ENCODE data around the gene CAD. TPM values are rescaled to one million over a fixed set of nuclear protein-coding genes. Genes with fewer than 3 reads are reported as not detected.

CAD gene
- total and polyA plus RNA-seq, 10 of the 15 experiments (the other 5 are each of a cell fraction or from before 2014, with no cell fraction given), result 7.6 to 119 (median 50.7) TPM

GRCh38 chr2:27270131-27270530 lies 53.0 kb downstream of the CAD start:
- H3K9ac ChIP-seq (ENCODE audit: control insufficient read depth, insufficient read depth, low read length), result no peak overlapping the region
- H3K4me1 ChIP-seq (ENCODE audit: control insufficient read depth, insufficient read depth, low read length), result peaks cover 5% of the 10 kb centered on the region; the same call in 1 of the 2 replicates
- no peak overlapping the region for H3K27ac ChIP-seq (ENCODE audit: control insufficient read depth, insufficient read depth)
- 63% methylated on average over 3 of the region's 3 CpGs for WGBS (ENCODE audit: insufficient coverage, insufficient replicate concordance, low lambda C conversion rate, missing lambda C conversion rate)
- H3K79me2 ChIP-seq (ENCODE audit: control insufficient read depth, insufficient read depth, low read length), result no peaks in the 10 kb centered on the region
- H2AFZ ChIP-seq (ENCODE audit: control insufficient read depth, low read depth, low read length), result no peak overlapping the region
- CTCF ChIA-PET, result interaction anchor here (0.8 to 7.9 kb wide), 4 partner anchors 9 to 189 kb away, joined by 3 to 52 read pairs (median 3); no protein-coding TSS in a partner anchor
- TF ChIP-seq ATF3 (IDR thresholded peaks at IDR 0.05; ENCODE audit: borderline replicate concordance, extremely low read depth, low read depth, low read length) (no peak), IRF4 (IDR thresholded peaks at IDR 0.05; ENCODE audit: low read depth, low read length) (no peak), RCOR1 (conservative IDR thresholded peaks at IDR 0.05; ENCODE audit: low read depth, low read length) (no peak), ZZZ3 (IDR thresholded peaks at IDR 0.05; ENCODE audit: control insufficient read depth, insufficient read length, low read depth) (no peak), ELK1 (IDR thresholded peaks at IDR 0.05; ENCODE audit: low read depth, low read length) (no peak), USF2 (IDR thresholded peaks at IDR 0.05; ENCODE audit: borderline replicate concordance, low read depth, low read length) (no peak)
- no peak overlapping the region for H3K4me2 ChIP-seq (ENCODE audit: control insufficient read depth, insufficient read depth)
- DNase-seq (ENCODE audit: low read depth, low spot score), result no peak
- H3K9me3 ChIP-seq (replicated peaks; ENCODE audit: control insufficient read depth, insufficient read depth, low read length), result no peaks in the 10 kb centered on the region
- no peaks in the 10 kb centered on the region for H4K20me1 ChIP-seq (ENCODE audit: control insufficient read depth, insufficient read depth)
- no TSS peak for BruUV-seq (replicated peaks)
- FAIRE-seq, result no peak
- H3K27me3 ChIP-seq (replicated peaks in 1 of 2; ENCODE audit: control insufficient read depth in 2 of 2, insufficient read depth in 2 of 2, low read length in 1 of 2), result peaks cover 0 to 3% of the 10 kb centered on the region in 2 experiments; a peak in 3 of 4 replicates
- ATAC-seq, result no peak
- SMC1A ChIA-PET (ENCODE audit: uncharacterized antibody, unreplicated experiment), result interaction anchor here (0.5 to 1.5 kb wide), 3 partner anchors 9 to 162 kb away, joined by 3 to 9 read pairs (median 3); no protein-coding TSS in a partner anchor
- intact Hi-C loops (cut with micrococcal nuclease; ENCODE audit: unreplicated experiment) (no loop called here), in situ Hi-C loops (cut with MboI) (no loop called here)
- H3K4me3 ChIP-seq, result no peak overlapping the region
- RAD21 ChIA-PET (ENCODE audit: unreplicated experiment), result interaction anchor here (1.2 kb wide), 1 partner anchor 10 kb away, joined by 7 read pairs; no protein-coding TSS in a partner anchor
- no peaks in the 10 kb centered on the region for H3K36me3 ChIP-seq (ENCODE audit: control insufficient read depth in 2 of 2, insufficient read depth in 2 of 2, low read length in 1 of 2)
- POLR2A ChIA-PET, result no interaction called here

Data from GM12878 (cell line).